Stimulated activated CD8-positive, alpha-beta memory T cell treated with anti-CD3 and anti-CD28 coated beads, Interleukin-12 subunit alpha, Interleukin-12 subunit beta, amount 100 ng/mL, for 24 hours (primary cell): ENCODE data around the gene PLEKHM2.
A peak's percentile ranks its signal among the peaks of the same experiment; 100 is the strongest.

Experiments
- DNase-seq: peaks from one replicate; pipeline ENCODE4 v3.0.0-alpha.2; 2020; ENCODE audit errors: extremely low read depth

PLEKHM2 gene

DNA sequence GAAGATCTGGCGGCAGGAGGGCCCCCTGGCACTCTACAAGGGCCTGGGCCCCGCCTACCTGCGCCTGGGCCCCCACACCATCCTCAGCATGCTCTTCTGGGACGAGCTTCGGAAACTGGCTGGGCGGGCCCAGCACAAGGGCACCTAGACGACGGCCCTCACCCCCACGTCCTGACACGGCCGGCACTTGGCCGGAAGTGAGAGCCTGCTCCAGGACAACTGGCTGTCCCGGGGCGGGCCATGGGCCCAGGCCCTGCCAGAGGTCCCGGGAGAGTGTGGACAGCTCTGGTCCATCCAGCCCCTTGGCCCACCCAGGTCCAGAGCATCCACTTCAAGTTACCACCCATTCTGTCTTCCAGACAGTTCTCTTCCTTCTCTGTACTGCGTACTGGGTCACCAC lies 55.1 kb downstream of the PLEKHM2 start:
- no peak for DNase-seq

DNA sequence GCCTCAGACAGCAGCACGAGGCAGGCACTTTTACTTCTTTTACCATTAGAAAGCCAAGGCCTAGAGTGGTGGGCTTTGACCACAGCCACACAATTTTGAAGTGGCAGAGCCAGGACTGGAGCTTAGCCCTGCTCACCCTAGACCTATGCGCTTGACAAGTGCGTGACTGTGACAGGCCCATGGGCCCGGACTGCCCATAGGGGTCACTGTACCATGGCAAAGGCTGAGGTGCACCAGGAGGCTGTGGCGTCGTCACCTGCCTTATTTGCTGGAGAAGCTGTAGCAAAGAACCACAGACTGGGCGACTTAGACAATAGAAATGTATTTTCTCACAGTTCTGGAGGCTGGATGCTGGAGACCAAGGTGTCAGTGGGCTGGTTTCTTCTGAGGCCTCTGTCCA lies 55.6 kb downstream of the PLEKHM2 start:
- DNase-seq: no peak

DNA sequence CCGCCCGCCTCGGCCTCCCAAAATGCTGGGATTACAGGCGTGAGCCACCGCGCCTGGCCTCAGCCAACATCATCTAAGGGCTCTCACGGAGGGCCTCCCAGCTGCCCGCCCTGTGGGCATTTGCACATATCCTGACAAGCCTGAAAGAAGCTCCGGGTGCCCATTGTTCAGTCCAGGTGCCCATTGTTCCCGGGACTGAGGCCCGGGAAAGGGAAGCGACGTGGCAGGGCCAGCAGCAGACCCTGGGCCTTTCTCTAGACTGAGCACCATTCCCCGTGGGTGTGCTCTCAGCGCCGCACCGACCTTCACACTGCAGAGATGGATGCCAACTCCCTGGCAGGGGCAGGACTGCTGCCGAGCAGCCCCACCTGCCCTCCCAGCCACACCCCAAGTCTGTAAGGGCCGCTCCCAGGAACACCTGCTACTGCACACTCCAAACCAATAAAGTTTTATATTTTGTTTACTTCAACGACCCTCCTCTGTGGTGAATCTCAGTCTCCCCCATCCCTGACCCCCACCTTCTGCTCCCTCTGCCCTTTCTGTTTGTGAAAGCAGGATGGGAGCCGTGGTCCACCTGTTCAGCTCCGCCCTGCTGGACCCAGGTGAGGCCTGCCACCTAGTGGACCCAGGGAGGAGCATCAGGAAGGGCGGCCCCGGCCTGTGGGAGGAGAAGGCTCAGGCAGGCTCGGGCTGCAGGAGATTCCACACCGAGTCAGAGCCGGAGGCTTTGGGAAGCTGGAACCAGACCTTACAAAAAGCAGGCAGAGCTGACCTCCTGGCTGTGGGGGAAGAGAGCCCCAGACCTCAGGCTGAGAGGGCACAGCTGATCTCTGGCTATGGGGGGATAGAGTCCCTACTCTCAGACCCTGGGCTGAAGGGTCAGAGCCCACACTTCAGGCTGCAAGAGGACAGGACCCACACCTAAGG lies 57.1 kb downstream of the PLEKHM2 start:
- peak; percentile 12 for DNase-seq

DNA sequence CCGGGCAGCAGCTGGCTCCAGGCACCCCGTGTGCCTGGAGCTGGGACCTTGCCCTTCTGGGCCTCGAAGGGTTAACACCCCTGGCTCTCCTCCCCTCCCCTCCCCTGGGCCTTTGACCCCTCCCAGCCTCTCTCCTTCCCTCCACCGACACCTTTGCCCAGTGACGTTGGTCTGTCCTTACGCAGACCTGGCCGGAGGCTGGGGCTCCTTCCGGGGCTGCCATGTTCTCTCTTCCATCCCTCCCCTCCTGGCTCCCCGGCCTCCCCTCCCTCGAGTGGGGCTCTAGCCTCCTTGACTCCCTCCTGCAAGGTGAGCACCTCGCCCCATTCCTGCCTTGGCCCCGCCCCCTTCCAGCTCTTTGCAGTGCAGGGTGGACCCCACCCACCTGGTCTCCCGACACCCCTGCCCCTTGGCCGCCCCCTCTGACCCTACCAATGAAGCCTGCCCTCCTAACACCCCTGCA lies 58.2 kb downstream of the PLEKHM2 start, which contains the start of gene TMEM82:
Gene TMEM82, plus strand, starts transcription at position 161 of the 463 bp plus-strand sequence. Its CDS starts 61 bp downstream, at position 222.
- DNase-seq: no peak

DNA sequence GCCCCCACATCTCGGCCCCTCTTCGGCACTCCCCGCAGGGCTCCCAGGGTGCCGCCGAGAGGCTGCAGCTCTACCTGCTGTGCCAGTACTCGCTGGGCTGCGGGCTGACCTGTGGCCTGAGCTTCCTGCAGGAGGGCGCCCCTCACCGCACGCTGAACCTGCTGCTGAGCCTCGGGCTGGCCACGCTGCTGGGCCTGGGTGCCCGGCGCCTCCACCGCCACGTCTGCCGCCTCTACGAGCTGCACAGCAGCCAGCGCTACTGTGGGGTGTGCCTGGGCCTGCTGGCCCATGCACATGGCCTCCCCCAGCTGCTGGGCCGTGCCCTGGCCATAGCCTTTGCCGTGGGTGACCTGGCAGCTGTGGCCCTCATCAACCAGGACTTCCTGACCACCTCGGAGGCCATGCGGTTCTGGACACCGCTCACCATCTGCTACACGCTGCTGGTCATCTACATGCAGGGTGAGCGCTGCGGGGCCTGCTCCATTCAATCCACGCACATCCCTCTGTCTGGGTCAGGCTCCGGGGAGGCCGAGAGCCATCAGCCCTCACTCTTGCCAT lies 60.1 kb downstream of the PLEKHM2 start:
- no peak for DNase-seq

DNA sequence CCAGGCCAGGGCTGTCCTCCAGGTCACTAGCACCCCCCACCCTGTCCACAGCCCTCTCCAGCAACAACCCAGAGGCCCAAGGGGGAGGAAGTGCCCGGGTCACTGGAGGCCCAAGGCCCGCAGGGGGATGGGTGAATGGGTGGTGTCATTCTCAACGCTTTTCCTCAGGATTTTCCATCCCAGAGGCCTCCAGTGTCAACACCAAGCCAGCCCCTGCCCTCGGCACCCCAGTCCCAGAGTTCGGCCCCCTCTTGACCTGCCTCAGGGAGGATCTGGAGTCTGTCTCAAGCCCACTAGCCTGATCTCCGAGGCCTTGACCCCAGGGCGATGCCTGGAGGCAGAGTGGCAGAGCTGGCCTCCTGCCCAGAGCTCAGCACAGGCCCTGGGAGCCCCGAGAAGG lies 63.3 kb downstream of the PLEKHM2 start:
- DNase-seq: no peak

DNA sequence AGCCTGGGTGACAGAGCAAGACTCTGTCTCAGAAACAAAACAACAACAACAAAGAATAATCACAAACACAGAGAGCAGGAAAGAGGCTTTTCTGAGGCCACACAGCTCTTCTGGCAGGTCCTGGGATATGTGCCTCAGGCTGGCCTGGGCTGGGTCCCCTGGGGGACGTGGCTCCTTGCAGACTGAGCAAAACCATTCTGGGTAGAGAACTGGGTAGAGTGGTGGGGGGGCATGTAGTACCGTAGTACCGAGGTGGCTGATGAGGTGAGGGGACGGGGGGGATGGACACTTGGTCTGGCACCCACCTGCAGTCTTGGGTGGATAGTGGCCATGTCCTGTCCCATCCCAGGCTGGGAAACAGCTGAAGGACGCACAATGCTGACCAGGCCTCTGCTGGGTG lies 64.1 kb downstream of the PLEKHM2 start:
- DNase-seq: no peak

DNA sequence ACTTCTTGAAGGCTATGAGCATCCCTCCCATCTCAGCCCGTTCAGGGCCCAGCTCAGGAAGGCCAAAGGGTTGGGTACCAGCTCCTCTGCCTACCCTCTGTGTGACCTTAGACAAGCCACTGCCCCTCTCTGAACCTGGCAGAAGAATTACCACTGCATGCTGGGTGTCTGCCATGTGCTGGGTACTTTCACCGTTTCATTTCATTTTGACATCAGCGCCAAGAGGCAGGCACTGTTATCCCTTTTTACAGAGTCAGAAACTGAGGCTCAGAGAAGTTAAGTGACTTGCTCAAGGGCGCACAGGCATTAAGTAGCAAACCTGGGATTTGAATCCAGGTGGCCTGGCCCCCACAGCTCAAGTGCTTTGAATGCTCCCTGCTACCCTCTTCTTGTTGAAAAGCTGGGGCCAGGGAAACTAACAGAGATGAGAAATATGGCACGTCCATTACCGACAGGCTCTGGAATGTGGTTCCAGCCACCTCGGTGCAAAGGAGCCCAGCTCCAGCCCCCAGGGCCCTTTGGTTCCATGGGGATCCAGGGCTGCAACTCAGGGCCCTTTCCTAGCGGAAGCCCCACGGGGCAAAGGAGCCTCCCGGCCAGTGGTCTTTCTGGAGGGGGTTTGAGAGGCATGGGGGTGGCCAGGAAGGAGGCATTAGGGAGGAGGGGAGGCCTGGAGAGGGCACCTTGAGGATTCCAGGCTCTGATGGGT lies 64.7 kb downstream of the PLEKHM2 start:
- no peak for DNase-seq

DNA sequence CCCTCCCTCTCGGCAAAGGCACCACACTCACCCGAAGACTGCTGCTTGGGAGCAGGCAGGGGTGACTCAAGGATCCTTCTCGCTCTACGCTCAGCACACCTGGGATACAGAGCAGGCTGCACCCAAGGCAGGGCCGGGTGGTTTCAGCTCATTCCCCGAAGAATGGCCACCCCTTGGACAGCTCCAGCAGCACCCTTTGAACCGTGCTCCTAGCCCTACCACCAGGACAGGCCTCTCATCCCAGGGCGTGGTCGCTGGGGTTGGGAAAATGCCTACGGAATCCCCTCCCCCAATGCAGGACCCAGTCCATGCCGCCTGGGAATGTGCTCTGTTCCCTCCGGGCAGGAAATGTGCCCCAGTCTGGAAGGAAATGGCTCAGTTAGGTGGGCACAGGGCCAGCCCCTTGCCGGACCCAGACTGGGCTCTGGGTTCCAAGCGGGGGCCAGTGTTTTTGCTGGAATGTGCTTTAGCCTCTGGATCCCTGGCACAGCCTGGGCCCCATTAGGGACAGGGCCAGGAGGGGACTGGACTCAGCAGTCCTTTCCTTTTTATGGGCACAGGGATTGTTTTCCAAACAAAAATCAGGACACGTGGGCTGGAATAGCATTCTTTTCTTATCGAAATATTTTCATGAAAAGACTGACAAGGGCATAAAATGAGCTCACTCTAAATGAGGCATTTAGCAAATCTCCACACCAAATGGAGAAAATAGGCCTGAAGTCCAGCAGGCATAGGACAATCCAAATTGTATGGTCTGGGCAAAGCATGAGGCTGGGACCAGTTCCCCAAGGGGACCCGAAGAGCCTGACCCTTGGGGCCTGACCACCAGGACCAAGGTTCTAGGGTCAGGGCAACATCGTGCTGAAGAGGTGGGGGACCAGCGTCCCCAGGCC lies 65.5 kb downstream of the PLEKHM2 start:
- no peak for DNase-seq

DNA sequence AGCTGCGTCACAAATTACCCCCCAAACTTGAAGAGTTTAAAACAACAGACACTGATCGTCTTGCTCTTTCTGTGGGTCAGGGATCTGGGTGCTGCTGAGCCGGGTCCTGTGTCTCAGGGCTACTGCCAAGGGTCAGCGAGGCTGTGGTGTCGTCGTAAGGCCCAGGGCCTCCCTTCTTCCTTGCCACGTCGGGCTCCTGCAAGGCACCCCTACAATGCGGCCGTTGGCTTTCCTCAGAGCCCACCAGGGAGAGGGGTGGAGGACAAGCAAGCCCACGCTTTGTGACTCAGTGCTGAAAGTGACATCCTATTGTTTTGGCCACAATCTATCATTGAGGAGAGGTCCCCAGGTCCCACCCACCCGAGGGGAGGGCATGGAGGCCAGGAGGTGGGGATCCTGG lies 66.8 kb downstream of the PLEKHM2 start:
- no peak for DNase-seq

DNA sequence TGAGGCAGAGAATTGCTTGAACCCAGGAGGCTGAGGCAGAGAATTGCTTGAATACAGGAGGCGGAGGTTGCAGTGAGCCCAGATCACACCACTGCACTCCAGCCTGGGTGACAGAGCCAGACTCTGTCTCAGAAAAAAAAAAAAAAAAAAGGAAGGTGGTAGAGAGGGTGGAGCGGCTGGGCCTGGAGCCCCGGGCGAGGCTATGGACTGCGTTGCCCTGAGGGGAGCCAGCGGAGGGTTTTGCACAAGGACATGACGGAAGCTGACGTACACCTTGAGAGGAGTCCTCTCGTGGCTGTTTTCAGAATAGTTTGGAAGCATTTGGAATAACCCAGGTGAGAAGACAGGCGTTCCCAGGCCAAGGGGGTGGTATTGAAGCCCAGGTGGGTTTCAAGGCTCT lies 67.6 kb downstream of the PLEKHM2 start:
- DNase-seq: no peak

DNA sequence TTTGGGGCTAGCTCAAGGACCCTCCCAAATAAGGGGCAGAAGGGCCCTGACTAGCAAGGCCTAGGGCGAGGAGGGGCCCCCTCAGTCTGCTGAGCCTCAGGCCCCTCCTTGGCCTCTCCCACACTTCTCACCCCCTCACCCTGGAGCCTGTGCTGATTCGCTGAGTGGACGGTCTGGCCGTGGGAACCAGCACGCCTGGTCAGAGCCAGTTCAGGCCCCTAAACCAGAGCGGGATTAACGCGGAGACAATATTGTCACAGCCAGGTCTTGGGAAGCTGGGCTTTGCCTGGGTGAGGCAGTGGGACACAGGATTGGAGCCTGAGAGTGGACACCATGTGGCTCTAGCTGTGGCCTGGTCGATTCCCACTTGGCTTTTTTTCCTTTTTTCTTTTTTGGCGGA lies 69.7 kb downstream of the PLEKHM2 start:
- no peak for DNase-seq

DNA sequence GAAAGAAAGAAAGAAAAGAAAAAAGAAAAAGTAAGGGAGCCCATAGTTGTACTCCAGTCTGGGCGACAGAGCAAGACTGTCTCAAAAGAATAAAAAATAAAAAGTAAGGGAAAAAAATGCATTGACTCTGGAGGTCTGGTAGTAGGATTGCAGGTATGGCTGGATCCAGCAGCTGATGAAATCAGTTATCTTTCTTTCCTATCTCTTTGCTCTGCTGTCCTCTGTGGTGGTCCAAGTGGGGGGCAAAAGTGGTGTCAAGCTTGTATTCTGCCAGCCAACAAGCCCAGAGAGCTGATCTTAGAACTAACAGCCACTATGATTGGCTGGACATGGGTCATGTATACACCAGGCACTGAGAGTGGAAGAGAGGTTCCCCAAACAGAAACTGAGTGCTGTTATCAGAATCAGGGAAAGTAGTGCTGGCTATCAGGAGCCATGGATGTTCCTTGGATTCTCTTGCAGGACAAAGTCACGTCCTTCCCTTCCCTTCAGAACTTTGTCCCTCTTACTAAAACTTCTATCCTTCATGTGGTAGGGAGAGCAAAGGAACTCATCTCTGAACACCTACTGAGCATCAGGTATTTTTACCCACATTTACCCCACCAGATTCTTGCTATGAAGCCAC lies 71.0 kb downstream of the PLEKHM2 start:
- DNase-seq: no peak

DNA sequence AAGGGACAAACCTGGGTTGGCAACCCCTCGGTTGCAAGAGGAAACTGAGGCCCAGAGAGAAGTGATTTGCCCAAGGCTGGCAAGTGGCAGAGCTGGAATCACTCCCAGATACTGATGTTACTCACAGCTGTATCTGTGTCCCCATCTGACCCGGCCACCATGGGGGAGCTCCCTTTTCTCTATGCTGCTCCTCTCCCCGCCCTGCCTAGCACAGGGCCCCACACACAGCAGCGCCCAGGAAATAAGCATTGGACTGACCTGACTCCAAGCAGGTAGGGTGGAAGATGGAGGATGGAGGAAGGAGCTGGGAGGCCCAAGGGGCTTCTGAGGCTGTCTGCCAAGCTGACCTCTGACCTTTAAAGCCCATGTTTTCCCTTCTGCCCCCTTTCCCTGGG lies 71.5 kb downstream of the PLEKHM2 start:
- DNase-seq: no peak

DNA sequence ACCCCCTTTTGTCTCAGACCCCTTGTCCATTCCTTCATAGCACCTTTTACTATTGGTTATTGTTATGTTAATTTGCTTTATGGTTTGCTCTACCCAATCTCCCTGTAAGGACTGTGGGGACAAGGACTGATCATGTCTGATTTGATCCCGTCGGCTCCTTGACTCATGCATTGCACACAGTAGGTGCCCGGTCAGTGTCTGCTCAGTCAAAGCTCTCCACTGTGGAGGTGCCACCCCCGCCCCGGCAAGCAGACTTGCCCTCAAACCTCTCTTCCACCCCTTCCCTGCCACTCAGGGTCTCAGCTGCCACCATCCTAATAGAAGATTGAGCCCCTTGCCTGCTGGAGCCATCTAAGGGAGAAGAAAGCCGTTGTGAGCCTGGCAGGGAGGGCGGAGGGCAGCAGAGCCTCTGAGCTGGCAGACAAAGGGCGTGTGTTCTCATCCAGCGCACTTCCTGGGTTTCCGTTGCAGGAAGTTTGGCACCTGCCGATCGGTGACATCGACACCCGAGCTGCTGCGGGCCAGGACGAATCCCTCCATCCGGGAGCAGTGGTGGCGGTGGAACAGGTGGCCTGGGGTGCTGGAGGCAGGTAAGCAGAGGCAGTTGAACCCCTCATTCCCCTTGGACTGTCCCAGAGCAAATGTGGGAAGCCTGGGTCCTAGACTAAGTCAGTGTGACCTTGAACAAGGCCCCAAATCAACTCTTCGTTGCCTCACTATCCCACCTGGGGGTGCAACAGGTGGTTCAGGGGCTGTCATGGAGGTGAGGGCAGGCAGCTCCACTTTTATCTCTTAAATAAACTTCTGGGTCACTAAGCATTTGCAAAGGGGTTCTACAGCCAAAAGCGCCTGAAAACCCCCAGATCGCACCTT lies 72.3 kb downstream of the PLEKHM2 start:
- no peak for DNase-seq

DNA sequence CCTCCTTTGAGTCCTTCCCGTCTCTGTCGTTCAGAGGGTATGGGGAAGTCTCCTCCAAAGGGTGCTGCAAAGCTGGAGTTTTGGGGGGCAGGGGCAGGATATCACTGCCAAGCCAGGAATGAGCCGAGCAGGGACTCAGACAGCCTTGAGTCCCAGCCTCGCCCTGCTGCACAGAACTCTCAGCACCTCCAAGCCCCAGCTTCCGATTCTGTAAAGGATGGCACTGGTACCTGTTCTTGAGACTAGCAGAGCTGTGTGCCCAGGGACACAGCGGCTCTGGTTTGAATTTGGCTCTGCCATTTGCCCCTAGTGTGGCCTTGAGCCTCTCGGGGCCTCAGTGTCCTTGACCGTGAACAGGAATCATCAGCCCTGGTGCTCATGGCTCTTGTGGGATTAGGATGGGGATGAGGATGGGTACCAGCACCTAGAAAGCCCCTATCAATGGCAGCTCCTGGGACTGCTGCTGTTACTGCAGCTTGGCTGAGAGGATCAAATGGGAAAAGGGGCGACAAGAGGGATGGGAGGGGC lies 73.0 kb downstream of the PLEKHM2 start:
- DNase-seq: no peak

DNA sequence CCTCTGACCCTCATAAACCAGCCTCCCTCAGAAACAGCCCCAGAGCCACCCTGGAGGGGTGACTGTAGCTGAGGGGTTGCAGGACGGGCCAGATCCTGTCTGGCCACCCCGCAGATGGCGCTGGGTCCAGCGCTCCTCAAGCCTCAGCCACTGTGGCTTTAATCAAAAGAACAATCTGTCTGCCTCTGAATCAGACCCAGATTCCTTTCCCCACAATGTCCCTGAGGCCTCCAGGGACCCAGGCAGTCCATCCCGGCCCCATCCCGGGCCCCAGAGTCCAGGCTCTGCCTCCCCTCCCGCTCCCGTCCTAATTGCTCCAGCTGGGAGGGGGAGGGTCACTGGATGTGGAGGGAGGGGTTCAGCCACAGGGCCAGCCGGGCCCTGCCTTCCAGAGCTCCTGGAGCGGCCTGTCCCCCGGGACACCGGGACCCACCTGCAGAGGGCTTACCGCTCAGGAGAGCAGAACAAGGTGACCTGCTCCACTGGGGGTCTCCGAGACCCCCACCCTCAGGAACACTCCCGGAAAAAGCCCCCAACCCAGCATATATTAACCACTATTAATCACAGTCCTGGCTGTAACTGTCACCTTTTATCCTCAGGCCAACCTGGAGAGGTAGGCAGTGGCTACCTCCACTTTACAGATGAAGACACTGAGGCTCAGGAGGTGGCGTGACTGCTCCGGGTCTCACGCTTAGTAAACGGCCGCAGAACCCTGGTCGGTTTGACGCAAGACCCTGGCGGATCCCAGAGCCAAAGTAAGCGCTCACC lies 73.6 kb downstream of the PLEKHM2 start:
- DNase-seq: no peak

DNA sequence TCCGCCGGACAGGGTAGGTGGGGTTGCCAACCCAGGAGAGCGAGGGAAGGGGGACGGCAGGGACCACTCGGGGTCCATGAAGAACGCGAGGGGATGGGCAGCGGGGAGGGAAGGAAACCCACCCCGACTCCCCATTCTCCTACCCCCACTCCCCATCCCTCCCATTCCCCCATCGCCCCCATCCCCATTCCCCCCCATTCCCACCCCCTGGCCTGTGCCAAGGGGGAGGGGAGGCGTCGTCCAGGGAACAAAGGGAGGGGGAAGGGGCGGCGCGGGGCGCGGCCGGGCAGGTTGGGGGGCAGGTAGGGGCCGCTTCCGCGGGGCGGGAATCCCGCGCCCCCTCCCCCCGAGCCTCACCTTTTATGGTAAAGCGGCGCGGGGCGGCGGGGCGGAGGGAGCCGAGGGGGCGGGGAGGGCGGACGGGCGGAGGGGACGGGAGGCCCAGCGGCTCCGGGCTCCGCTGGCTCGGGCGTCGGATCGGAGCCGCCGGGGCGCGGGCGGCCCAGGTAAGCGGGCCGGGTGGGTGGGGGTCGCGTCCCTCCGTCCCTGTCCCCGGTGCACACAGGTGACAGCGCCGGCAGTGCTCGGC lies 74.3 kb downstream of the PLEKHM2 start, which contains the start of gene FBLIM1:
Gene FBLIM1, plus strand, starts transcription at position 453 of the 589 bp plus-strand sequence. CDS start 6,189 bp downstream, outside the sequence.
- no peak for DNase-seq
